Upper lobe of right lung (tissue), 1 donor: ENCODE data around the gene FMNL2. TPM values are rescaled to one million over a fixed set of nuclear protein-coding genes. Genes with fewer than 3 reads are reported as not detected.

Source experiments
- ATAC-seq: fragments of 200-7000 bp; cut with Tn5 transposase; one replicate; pipeline ENCODE4 v1.9.1; 2020; ENCODE audit warnings: mild to moderate bottlenecking, moderate library complexity
- DNase-seq: peaks from one replicate; pipeline ENCODE4 v3.0.0-alpha.2; 2020
- H3K27ac ChIP-seq: fragments of 200-600 bp; one replicate; pipeline ENCODE4 v1.8.0; 2022
- H3K27me3 ChIP-seq: fragments of 200-600 bp; one replicate; pipeline ENCODE4 v1.8.0; 2022; ENCODE audit warnings: mild to moderate bottlenecking
- H3K36me3 ChIP-seq: fragments of 200-600 bp; one replicate; pipeline ENCODE4 v1.8.0; 2022
- H3K4me1 ChIP-seq: fragments of 200-600 bp; one replicate; pipeline ENCODE4 v1.8.0; 2022
- H3K4me3 ChIP-seq: fragments of 200-600 bp; one replicate; pipeline ENCODE4 v1.8.0; 2022; ENCODE audit warnings: mild to moderate bottlenecking
- H3K9me3 ChIP-seq: fragments of 200-600 bp; one replicate; pipeline ENCODE4 v1.8.0; 2022
- intact Hi-C: fragments of 100-400 bp; cut with DNase I; formaldehyde crosslinking; loops from one replicate; pipeline ENCODE4 v1.11.0; 2022
- total RNA-seq: library from RNA; stranded (reverse); fragmentation: NEBNext Ultra II Directional; extraction: Animal tissue kit (Norgen Biotek cat#: 25700); gene quantifications from one replicate; pipeline ENCODE4 v1.2.1, GENCODE V29; 2021
- TF ChIP-seq, protein P1 (sequence below): fragments of 200-600 bp; IDR thresholded peaks from one replicate; pipeline ENCODE4 v1.8.0; 2022; ENCODE audit warnings: antibody characterized with exemption
- donor health status: DM: no; HTN: yes; CAD: no; lungs with severe emphysema.

FMNL2 gene
- total RNA-seq, 1 donor from 2014 or later, result 69.5 TPM

DNA sequence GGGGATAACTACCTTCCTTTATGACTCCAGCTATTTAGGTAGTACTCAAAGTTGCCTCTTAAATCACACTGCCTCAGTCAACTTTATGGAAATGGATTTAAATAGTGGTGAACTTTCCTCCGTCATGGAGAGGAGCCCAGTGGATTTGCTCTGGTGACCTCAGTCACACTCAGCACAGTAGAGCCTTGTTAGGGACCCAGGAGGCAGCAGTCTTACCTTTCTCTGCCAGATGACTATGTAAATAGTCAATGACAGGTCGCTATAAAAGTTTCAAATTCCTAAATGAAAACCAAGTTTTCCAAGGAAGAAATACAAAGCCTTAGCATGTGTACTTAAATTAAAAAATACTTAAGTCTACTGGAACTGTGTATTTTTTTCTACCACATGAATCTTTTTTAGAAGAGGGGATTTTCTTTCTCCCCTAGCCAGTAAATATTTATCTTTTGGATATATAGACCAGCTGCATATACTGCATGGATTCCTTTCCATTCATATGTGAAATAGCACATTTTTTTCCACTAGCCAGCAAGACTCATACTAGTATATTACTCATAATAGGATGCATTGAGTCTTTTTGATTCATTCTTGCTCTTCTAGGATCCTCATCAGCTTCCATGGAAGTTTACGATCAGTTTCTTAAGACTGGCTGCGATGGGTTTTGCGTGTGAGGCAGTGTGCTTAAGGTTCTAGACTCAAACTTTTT, 147.1 kb downstream of the FMNL2 start:
- Histone ChIP-seq H3K4me3 (no peak overlapping the region), H3K4me1 (peaks cover 7% of the 10 kb centered on the region), H3K27ac (no peak overlapping the region), H3K36me3 (no peaks in the 10 kb centered on the region), H3K9me3 (no peaks in the 10 kb centered on the region), H3K27me3 (no peaks in the 10 kb centered on the region)
- intact Hi-C loops, result no loop called here
- DNase-seq (no peak), ATAC-seq (no peak)
- TF ChIP-seq, protein P1, sequence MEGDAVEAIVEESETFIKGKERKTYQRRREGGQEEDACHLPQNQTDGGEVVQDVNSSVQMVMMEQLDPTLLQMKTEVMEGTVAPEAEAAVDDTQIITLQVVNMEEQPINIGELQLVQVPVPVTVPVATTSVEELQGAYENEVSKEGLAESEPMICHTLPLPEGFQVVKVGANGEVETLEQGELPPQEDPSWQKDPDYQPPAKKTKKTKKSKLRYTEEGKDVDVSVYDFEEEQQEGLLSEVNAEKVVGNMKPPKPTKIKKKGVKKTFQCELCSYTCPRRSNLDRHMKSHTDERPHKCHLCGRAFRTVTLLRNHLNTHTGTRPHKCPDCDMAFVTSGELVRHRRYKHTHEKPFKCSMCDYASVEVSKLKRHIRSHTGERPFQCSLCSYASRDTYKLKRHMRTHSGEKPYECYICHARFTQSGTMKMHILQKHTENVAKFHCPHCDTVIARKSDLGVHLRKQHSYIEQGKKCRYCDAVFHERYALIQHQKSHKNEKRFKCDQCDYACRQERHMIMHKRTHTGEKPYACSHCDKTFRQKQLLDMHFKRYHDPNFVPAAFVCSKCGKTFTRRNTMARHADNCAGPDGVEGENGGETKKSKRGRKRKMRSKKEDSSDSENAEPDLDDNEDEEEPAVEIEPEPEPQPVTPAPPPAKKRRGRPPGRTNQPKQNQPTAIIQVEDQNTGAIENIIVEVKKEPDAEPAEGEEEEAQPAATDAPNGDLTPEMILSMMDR, result no peak

DNA sequence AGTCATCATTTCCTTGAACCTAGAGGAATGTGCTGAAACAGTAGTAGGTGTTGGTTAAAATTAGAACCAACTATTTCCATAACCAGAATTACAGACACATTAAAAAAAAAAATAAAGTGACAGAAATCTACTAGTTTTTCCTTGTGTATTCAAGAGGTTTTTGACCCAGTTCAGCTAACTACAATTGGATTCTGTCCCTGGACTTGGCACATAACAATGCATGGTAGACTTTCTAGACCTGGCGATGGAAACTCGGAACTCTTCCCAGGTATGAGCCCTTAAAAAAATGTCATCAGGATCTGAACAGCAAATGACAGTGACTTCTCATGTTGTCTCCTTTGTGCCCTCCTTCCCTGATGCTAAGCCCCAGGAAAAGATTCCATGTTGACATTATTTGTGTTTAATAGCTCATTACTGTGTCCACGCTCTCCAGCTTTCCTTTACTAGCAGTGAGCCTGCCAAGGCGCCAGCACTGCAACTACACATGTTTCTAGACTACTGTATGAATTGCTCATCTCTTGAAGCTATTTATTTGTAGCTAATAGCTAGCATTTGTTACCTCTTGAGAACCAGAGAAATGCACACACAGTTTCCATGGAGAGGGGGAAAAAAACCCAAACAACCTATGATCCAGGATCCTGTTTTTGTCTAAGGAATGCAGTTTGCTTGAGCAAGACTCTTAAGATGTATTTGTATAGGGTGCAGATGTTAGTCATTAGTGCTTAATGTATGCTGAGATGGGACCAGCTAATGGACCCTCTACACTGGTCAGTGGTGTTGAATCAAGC, 148.5 kb downstream of the FMNL2 start:
- Histone ChIP-seq H3K27ac (no peak overlapping the region), H3K9me3 (no peaks in the 10 kb centered on the region), H3K4me1 (peaks cover 7% of the 10 kb centered on the region), H3K36me3 (no peaks in the 10 kb centered on the region), H3K4me3 (no peak overlapping the region), H3K27me3 (no peaks in the 10 kb centered on the region)
- TF ChIP-seq, protein P1, result no peak
- no peak for ATAC-seq
- DNase-seq, result no peak
- intact Hi-C loops, result no loop called here

DNA sequence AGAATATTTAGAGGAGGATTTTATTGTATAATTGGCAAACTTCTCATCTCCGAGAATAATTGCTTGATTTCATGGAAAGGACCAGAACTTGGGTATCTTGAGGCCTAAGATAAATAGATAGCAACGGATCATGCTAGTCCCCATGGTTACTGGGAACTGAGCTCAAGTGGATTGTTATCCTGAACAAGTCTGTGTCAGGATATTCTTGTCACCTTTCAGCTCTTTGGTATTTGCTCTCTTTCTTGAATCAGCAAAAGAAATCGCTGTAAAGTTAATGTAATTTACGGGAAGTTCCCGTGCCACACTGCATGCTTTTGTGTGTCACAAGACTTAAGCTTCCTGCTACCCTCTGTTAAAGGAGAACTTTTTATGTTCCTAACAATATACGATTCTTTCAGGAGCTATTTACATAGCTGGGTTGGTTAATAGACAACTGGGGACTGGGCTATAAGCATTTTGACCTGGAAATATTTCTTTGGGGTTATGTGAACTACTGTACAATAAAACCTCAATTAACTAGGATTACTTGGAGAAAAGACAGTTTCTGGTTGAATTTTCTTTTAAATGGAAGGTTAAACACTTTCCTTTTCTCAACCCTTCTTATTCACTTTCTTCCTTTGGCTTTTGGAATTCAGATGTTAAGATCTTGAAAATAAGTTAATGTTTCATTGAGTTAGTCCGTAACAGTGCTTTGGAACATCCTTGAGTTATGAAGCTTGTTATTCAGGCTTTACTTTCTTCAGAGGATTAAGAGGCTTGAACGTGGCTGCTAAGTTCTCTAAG, 151.2 kb downstream of the FMNL2 start:
- peaks cover 24% of the 10 kb centered on the region for H3K4me1 ChIP-seq
- H3K4me3 ChIP-seq, result no peak overlapping the region
- ATAC-seq (peak; percentile 80), DNase-seq (no peak)
- no peaks in the 10 kb centered on the region for H3K27me3 ChIP-seq
- no peaks in the 10 kb centered on the region for H3K36me3 ChIP-seq
- no peaks in the 10 kb centered on the region for H3K9me3 ChIP-seq
- intact Hi-C loops, result no loop called here
- peak overlapping the region; percentile 72 for H3K27ac ChIP-seq
- TF ChIP-seq, protein P1, result no peak

DNA sequence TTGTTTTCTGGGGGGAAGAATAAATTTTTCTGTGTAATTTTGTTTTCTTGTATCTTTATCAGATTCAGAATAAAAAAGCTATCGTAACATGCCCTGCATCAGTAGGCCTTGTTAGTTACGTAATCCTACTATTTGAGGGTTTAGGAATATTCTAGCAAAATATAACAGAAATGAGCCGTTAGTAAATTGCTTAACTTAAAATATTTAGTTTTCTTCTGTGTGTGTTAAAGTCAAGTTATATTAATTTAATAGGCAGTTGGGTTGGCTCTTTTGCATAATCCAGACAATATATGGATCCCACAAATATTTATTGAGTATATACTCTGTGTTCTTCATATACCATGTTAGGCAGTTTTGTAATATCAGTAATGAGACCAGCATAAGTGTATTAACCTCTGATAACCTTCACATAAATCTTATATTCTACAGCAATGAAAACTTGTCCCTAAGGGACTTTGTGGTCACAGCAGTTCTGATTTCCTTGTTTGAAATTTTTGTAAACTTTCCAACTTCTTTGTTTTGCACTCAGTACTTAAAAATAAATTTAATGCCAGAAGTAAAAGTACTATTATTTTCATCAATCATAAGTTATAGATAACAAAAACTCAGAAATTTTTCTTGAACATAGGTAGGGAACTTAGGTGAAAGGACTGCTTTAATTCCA, 151.9 kb downstream of the FMNL2 start:
- Histone ChIP-seq H3K4me1 (peaks cover 31% of the 10 kb centered on the region), H3K27ac (peak overlapping the region; percentile 72), H3K4me3 (no peak overlapping the region), H3K27me3 (no peaks in the 10 kb centered on the region), H3K36me3 (no peaks in the 10 kb centered on the region), H3K9me3 (no peaks in the 10 kb centered on the region)
- TF ChIP-seq, protein P1, result no peak
- ATAC-seq, result no peak
- intact Hi-C loops, result no loop called here
- no peak for DNase-seq

DNA sequence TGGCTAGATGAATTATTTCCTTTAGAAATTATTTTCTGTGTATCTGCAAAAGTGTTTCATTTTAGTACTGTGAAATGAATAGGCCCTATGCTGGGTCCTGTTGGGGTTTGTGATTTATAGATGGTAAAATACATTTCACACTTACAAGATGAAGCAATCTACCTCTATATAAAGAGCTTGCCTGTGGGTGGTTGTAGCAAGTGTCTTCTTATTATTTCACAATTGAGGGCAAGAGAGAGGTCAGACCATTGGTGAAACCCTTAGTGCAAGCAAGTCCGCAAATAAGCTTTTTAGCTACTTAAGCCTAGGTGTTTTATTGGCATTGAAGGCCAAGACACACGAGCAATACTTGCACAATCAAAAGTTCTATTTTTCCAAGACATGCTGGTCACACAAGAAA, 153.1 kb downstream of the FMNL2 start:
- intact Hi-C loops, result no loop called here
- peaks cover 37% of the 10 kb centered on the region for H3K4me1 ChIP-seq
- H3K27me3 ChIP-seq, result no peaks in the 10 kb centered on the region
- DNase-seq (no peak), ATAC-seq (peak; percentile 45)
- TF ChIP-seq, protein P1, result no peak
- H3K4me3 ChIP-seq, result no peak overlapping the region
- H3K36me3 ChIP-seq, result no peaks in the 10 kb centered on the region
- H3K9me3 ChIP-seq, result no peaks in the 10 kb centered on the region
- H3K27ac ChIP-seq, result no peak overlapping the region
